SK-N-SH treated with all-trans-retinoic acid at 6 μM for 48 hours (cell line): ENCODE results near the gene RAB11FIP2.

Source experiments
- CREB5 ChIP-seq: fragments of 250-450 bp; sonication (Bioruptor Pico); IDR thresholded peaks from 2 replicates; pipeline ENCODE4 v1.5.1; 2020; ENCODE audit warnings: low read depth, mild to moderate bottlenecking, moderate library complexity
- POU6F1 ChIP-seq: fragments of 250-450 bp; sonication (Bioruptor Pico); IDR thresholded peaks from 2 replicates; pipeline ENCODE4 v1.8.0; 2021; ENCODE audit warnings: low read depth, mild to moderate bottlenecking, moderate library complexity, borderline replicate concordance
- ZFP3 ChIP-seq: fragments of 250-450 bp; sonication (Bioruptor Pico); IDR thresholded peaks from 2 replicates; pipeline ENCODE4 v1.5.0; 2020; ENCODE audit warnings: mild to moderate bottlenecking, moderate library complexity
- ZFP30 ChIP-seq: fragments of 450-650 bp; formaldehyde crosslinking; IDR thresholded peaks from 2 replicates; pipeline ENCODE4 v1.5.0; 2022; ENCODE audit warnings: mild to moderate bottlenecking, moderate library complexity
- ZNF565 ChIP-seq: fragments of 450-650 bp; formaldehyde crosslinking; conservative IDR thresholded peaks from 2 replicates; pipeline ENCODE4 v1.5.0; 2020; ENCODE audit warnings: low read depth, mild to moderate bottlenecking, moderate library complexity
- ZNF8 ChIP-seq: fragments of 450-650 bp; formaldehyde crosslinking; IDR thresholded peaks from 2 replicates; pipeline ENCODE4 v1.5.0; 2020; ENCODE audit warnings: mild to moderate bottlenecking, moderate library complexity

GRCh38 chr10:118007773-118008172 is 39.0 kb downstream of the RAB11FIP2 start:
- no peak for TF ChIP-seq ZFP30 (CRISPR knock-in tag)
- no peak for TF ChIP-seq ZNF8 (CRISPR knock-in tag)
- TF ChIP-seq POU6F1: no peak
- TF ChIP-seq CREB5 (CRISPR knock-in tag): no peak
- TF ChIP-seq ZFP3 (CRISPR knock-in tag): no peak
- no peak for TF ChIP-seq ZNF565 (CRISPR knock-in tag)
